GM12891 (cell line): ENCODE measurements around the gene AKT1.
A peak's percentile ranks its signal among the peaks of the same experiment; 100 is the strongest.

Experiments
- DNase-seq: peaks from one replicate; pipeline ENCODE4 v3.0.0; 2011; ENCODE audit warnings: low spot score; ENCODE audit not compliant: insufficient read length
- FAIRE-seq: peaks from 2 replicates; lab custom pipeline; 2011; peaks lifted over from hg19 to GRCh38; lab: Jason Lieb, UNC
- PAX5 ChIP-seq: IDR thresholded peaks from 2 replicates; pipeline ENCODE4 v1.6.1; 2011; ENCODE audit warnings: low read length, moderate library complexity, mild to moderate bottlenecking; ENCODE audit not compliant: insufficient read depth, severe bottlenecking
- POLR2A ChIP-seq: IDR thresholded peaks from 2 replicates; pipeline ENCODE4 v1.6.1; 2011; ENCODE audit warnings: low read depth, low read length, control low read depth
- POLR2AphosphoS5 ChIP-seq: IDR thresholded peaks from 2 replicates; pipeline ENCODE4 v1.6.1; 2011; ENCODE audit warnings: low read depth, low read length, control low read depth
- POU2F2 ChIP-seq: IDR thresholded peaks from 2 replicates; pipeline ENCODE4 v1.6.1; 2011; ENCODE audit warnings: low read depth, mild to moderate bottlenecking, control low read depth, low read length, moderate library complexity
- SPI1 ChIP-seq: IDR thresholded peaks from 2 replicates; pipeline ENCODE4 v1.6.1; 2011; ENCODE audit warnings: low read depth, low read length, control low read depth
- TAF1 ChIP-seq: IDR thresholded peaks from 2 replicates; pipeline ENCODE4 v1.6.1; 2011; ENCODE audit warnings: low read depth, low read length, control low read depth

Gene AKT1

DNA sequence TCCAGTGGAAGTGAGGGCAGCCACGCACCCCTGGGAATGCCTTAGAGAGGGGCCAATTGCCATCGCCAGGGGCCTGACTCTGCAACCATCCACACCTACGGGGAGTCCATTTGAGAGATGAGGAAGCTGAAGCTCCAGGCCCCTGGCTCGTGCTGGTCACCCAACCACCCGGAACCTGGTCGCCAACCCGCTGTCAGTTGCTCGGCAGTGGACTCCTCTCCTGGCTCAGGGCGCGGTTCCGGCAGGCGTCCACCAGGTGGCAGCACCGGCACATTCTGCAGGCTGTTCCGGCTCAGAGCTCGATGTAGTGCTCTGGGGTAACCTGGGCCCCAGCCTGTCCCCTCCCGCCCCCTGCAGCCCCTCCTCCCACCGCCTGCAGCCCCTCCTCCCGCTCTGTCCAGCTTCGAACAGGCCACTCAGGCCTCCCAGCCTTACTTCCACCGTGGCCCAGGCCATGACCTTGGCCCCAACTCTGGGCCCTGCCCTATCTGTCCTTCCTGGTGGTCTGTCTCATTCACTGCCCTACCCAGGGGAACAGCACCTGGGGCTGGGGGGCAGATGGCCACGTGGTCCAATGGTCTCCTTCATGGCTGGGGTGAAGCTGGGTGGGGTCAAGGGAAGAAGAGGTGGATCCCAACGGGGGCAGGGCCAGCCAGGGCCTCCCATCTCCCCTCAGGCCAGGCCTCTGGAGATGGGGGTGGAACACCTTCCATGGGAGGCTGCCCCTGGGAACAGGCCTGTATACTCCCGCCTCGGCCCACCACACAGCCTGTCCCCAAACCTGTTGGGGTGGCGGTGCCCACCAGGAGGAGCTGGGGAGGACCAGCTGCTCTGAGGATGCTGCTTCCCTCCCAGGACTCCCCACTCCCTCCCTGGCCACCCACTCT lies 26.9 kb downstream of the AKT1 start:
- peak; percentile 95 for DNase-seq
- peak; percentile 88 for FAIRE-seq
- TF ChIP-seq POLR2AphosphoS5 (no peak), POU2F2 (no peak), POLR2A (no peak), PAX5 (peak; percentile 52), TAF1 (no peak), SPI1 (no peak)

DNA sequence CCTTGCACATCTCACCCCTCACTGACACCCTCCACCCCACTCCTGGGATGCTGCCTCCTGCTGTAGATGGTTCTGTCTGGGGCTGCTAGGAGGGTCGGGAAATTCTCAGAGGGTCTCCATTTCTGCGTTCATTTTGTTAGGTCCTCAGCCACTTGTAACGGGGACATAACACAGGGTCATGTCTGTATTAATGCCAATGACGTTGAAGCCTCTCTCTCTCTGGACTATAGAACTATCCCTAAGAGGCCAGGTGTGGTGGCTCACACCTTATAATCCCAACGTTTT lies 28.0 kb downstream of the AKT1 start:
- FAIRE-seq, result no peak
- TF ChIP-seq TAF1 (no peak), POU2F2 (no peak), PAX5 (no peak), POLR2AphosphoS5 (no peak), SPI1 (no peak), POLR2A (no peak)

DNA sequence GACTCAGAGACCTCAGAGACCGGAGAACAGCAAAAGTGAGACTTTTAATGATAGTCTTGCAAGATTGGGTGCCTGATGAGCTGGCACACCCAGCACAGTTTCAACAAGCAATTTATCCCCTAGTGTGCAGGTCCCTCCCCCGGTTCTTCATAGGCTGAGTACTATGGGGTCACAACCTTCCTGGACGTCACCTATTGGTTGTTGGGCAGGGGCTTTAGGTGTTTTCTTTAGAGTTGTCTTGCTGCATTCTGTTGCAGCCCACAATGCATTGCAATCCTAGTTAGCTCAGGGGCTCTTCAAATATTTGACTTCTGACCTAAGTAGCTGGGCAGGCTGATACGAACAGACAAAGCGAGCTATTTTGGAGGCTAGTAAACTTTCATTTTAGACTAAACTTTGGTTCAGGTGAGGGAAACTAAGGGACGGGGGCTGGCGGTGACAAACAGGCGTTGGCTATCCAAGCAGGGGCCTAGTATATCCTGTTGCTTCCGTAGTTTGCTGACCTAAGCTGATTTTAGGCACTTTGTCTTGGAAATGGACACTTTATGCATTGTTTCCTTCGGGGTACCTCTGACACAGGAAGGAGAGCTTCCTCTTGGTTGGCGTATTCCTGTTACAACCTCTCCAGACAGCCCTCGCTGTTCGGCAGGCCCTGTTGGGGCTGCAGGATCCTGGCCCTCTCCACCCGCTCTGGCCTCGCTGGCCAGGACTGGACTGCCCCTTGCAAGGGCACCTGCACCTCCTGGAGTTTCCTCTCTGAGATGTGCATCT lies 28.5 kb downstream of the AKT1 start:
- DNase-seq, result no peak
- TF ChIP-seq PAX5 (no peak), POLR2AphosphoS5 (no peak), POU2F2 (no peak), TAF1 (no peak), SPI1 (no peak), POLR2A (no peak)

More for the DNA sequence above, 28.0 kb downstream of the AKT1 start:
- DNase-seq, result no peak

DNA sequence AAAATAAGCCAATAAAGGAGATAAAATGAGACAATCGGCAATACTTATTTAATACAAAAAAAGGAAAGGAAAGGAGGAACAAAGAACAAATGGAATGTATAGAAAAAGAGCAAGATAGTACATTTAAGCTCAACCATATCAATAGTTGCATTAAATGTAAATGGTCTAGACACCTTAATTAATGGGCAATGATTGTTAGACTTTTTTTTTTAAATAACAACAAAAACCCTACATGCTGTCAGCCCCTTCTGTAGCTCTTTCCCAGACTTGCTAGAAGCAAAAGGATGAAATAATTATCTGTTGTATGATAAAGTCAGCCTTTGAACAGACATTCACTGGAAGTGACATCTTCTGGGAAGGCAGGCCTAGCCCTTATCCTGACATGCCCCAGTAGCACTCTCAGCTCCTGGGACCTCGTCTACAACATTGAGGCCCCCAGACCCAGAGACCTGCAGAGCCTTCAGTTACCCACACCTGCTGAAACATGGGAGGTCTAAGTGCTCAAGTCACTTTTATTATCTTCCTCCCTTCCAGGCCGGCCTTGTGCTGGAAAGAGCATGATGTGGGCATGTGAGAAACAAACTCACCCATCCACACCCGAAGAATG lies 29.2 kb downstream of the AKT1 start:
- TF ChIP-seq SPI1, result no peak
- no peak for TF ChIP-seq TAF1
- TF ChIP-seq POU2F2, result no peak
- DNase-seq (no peak), FAIRE-seq (no peak)

More for the DNA sequence above, 28.5 kb downstream of the AKT1 start:
- FAIRE-seq, result no peak

DNA sequence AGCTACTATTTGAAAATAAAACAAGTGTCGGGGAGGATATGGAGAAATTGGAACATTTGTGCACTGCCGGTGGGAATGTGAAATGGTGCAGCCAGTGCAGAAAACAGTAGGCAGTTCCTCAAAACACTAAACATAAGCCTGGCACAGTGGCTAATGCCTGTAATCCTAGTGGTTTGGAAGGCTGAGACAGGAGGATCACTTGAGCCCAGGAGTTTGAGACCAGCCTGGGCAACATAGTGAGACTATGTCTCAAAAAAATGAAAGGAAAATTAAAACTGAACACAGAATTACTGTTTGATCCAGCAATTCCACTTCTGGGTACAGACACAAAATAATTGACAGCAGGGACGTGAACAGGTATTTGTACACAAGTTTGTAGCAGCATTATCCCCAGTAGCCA lies 30.0 kb downstream of the AKT1 start:
- DNase-seq (no peak), FAIRE-seq (no peak)
- TF ChIP-seq POLR2AphosphoS5, result no peak
- no peak for TF ChIP-seq TAF1
- TF ChIP-seq PAX5, result no peak
- TF ChIP-seq POLR2A, result no peak
- TF ChIP-seq POU2F2, result no peak
- no peak for TF ChIP-seq SPI1

DNA sequence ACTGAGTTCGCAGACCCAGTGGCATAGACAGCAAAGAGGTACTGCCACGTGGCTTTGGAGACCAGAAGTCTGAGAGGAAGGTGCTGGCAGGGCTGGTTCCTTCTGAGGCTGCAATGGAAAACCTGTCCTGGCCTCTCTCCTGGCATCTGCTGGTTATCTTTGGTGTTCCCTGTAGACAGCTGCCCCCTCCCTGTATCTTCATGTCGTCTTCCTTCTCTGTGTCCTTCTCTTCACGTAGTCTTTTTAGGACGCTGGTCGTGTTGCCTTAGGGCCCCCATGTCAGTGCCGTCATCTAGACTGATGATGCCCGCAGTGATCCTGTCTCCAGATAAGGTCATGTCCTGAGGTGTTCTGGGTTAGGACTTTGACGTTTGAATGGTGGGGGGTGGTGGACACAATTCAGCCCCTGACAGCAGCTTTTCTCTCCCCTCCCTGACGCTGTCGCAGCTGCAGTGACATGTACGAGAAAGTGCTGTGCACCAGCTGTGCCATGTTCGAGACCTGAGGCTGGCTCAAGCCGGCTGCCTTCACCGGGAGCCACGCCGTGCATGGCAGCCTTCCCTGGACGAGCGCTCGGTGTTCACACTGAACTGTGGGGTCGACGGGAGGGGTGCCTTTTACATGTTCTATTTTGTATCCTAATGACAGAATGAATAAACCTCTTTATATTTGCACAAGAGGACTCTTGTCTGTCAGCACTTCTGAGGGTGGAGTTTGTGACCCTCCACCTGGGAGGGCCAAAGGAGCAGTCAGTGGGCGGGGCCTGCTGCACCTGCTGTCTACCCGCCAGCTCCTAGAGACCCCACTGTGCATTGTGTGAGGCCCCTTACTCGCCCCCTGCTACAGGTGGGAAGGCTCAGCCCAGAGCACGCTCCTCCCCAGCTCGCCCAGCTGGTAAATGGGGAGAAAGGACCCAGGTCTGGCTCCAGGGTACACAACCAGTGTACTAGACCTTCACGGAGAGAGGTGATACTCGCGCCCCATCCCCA lies 36.3 kb downstream of the AKT1 start:
- TF ChIP-seq PAX5 (no peak), TAF1 (no peak), POLR2A (no peak), POLR2AphosphoS5 (no peak), SPI1 (no peak), POU2F2 (no peak)
- DNase-seq, result no peak
- FAIRE-seq, result no peak

DNA sequence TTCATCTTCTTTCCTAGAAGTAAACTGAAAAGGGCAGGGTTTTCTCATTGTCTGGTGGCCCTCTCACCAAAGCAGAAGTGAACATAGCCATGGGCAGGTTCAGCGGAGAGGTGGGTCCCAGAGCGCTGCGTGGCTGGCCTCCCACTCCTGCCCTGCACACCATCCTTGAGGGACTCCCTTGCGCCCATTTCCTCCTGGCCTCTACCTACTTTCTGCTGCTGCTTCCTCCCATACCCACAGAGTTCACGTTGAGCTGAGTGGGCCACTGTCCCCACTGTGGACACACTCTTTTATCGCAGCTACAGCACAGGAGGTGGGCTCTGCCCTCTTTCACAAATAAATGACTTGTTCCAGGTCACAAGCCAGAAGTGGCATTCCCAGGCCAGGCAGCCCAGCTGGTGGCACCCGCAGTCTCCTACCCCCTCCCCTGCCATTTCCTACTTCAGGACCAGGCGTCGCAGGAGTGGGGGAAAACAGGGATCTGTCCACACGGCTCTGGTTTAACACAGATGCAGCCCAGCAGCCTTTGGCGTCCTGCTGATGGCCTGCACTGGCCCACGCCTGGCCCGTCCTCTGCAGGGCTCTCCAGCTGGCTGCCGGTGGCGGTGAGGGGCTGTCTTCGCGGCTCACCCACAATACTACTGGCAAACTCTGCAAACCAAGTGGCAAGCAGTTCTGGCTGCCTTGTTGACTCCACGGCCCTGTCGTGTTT lies 37.7 kb downstream of the AKT1 start:
- no peak for DNase-seq
- no peak for FAIRE-seq
- TF ChIP-seq POLR2AphosphoS5 (no peak), SPI1 (no peak), POU2F2 (no peak), PAX5 (no peak), TAF1 (no peak), POLR2A (no peak)

DNA sequence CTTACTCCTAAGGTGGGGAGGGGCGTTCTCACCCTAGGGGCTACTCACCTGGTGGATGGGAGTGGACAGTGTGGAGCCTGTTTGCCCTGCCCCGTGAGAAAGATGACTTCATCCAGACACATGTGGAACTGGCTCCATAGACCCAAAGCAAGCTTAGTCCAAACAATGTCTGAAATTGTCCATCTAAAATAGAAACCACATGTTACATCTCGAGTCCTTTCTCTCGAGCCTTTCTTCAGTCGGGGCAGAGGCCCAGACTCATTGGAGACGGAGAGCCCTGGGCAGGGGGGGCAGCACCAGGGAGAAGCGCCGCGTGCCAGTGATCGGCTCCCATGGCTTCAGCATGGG lies 38.3 kb downstream of the AKT1 start:
- FAIRE-seq (no peak), DNase-seq (no peak)
- TF ChIP-seq TAF1, result no peak
- TF ChIP-seq POLR2AphosphoS5, result no peak
- TF ChIP-seq SPI1, result no peak
- no peak for TF ChIP-seq POLR2A
- TF ChIP-seq POU2F2, result no peak
- no peak for TF ChIP-seq PAX5
